Choroid plexus epithelial cell (primary cell): ENCODE results near the gene TCEA3.

Source experiments
- DNase-seq: peaks from one replicate; pipeline ENCODE4 v3.0.0-alpha.2; 2010; ENCODE audit warnings: low read depth
- H3K4me3 ChIP-seq: 2 replicates; pipeline ENCODE4 v1.5.1; 2011; ENCODE audit warnings: low read depth, mild to moderate bottlenecking, control low read depth, low read length, moderate library complexity
- CTCF ChIP-seq: conservative IDR thresholded peaks from 2 replicates; pipeline ENCODE4 v1.5.1; 2011; ENCODE audit warnings: low read depth, mild to moderate bottlenecking, control low read depth, inconsistent platforms, low read length, moderate library complexity

Gene TCEA3

DNA sequence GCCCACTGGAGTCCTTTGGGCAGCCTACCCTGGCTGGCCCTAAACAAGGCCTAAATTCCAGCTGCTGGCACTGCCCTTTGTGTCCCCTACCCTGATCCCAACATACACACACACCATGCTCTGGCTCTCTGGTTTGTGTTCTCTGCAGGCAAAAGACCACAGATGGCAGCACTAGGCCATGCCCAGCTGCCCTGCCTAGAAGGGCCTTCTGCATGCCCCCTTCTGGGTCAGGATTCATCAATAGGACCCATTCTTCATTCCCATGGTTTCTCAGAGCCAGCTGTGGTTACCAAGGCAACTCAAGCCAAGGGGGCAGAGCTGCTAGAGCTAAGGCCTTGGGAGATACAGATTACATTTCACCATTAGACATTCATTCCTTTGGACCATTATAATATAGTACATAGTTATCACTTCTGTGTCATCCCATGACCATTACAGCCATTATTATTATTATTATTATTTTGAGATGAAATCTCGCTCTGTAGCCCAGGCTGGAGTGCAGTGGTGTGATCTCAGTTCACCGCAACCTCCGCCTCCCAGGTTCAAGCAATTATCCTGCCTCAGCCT is 42.0 kb upstream of the TCEA3 start:
- TF ChIP-seq CTCF = no peak
- DNase-seq = no peak

DNA sequence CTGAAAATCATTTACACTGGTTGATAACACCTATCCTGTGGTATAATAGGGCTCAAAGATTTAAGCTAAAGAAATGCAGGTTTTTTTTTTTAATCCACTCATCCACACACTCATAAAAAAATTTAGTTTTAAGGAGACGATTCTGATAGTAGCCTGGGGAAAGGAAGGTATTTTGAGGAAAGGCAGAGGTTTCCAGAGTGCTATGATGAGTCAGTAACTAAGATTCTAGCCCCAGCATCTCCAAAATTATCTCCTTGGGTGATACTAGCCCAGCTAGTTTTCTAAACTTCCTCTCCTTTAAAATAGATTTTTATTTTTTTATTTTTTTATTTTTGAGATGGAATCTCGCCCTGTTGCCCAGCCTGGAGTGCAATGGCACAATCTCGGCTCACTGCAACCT is 38.7 kb upstream of the TCEA3 start:
- no peak for TF ChIP-seq CTCF
- no peak for DNase-seq
- H3K4me3 ChIP-seq = no peak overlapping the region

More for the DNA sequence above, 42.0 kb upstream of the TCEA3 start:
- no peak overlapping the region for H3K4me3 ChIP-seq

DNA sequence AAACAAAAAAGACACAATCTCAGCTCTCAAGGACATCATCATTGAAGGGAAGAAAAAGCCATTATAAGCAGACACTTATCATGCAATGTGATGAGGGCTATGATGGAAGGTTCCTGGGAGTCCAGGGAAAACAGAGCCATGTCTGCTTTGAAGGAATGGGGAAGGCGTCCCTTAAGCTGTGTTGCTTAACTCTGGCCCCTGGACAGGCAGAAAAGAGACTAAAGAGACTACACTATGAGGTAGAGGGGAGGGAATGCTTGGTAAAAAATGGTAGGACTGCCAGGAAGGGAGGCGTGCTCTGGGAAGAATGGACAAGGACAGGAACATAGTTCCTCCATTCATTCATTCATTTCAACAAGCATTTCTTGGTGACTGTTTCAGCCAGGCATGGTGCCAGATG is 38.2 kb upstream of the TCEA3 start:
- TF ChIP-seq CTCF = no peak
- DNase-seq = no peak
- no peak overlapping the region for H3K4me3 ChIP-seq

DNA sequence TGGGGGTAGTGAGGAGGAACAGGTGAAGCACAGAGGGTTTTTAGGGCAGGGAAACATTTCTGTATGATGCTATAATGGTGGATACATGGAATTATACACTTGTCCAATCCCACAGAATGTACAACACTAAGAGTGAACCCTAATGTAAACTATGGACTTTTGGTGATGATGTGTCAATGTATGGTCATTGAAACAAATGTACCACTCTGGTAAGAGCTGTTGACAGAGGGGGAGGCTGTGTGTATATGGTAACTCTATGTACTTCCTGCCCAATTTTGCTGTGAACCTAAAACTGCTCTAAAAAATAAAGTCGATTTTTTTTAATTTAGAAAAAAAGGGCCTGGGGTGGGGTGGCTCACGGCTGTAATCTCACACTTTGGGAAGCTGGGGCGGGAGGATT is 36.5 kb upstream of the TCEA3 start:
- no peak for DNase-seq
- TF ChIP-seq CTCF = no peak
- no peak overlapping the region for H3K4me3 ChIP-seq

GRCh38 chr1:23460519-23460918 is 36.0 kb upstream of the TCEA3 start:
- H3K4me3 ChIP-seq = no peak overlapping the region
- DNase-seq = no peak
- TF ChIP-seq CTCF = no peak

- no peak for TF ChIP-seq CTCF
- no peak overlapping the region for H3K4me3 ChIP-seq
- DNase-seq = no peak
These were observed 34.8 kb upstream of the TCEA3 start for GRCh38 chr1:23459338-23459757.

GRCh38 chr1:23456226-23456625 is 31.7 kb upstream of the TCEA3 start:
- TF ChIP-seq CTCF = no peak
- H3K4me3 ChIP-seq = no peak overlapping the region
- DNase-seq = no peak
